ENCODE results near the gene PLCB1. TPM values are rescaled to one million over a fixed set of nuclear protein-coding genes. Genes with fewer than 3 reads are reported as not detected.
A peak's percentile ranks its signal among the peaks of the same experiment; 100 is the strongest.
"Not testable (repeated sequence)": the region's sequence is repeated elsewhere in the genome, so short reads cannot be mapped to it uniquely, and the experiment has no call there.

The PLCB1 gene
- total RNA-seq, 1 donor from 2014 or later, result 24.4 TPM

DNA sequence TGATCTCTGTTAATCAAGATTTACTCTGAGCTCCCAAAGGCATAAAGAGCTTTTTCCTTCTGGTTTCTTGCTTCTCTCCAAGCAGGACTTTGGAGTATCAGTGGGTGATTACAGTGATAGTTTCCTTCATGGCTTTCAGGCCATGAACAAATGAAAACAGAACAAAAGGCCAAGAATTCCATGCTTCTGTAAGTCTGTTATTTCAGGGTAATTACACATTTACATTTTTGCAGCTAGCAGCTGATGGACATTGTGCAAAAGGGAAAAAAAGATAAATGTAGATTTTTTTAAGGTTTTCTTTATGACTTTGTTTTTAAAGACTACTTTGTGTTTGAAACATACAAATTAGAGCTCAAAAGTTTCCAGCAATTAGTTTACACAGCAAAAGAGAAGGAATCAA, 441.6 kb downstream of the PLCB1 start:
- DNase-seq (ENCODE audit: extremely low read depth, low read depth, low spot score), result no peak

GRCh38 chr20:8575114-8575513, 443.0 kb downstream of the PLCB1 start:
- DNase-seq (ENCODE audit: extremely low read depth, low read depth, low spot score), result no peak

- DNase-seq (ENCODE audit: extremely low read depth, low read depth, low spot score), result no peak
Observed at GRCh38 chr20:8578161-8578865, 446.2 kb downstream of the PLCB1 start.

GRCh38 chr20:8579035-8579434, 447.0 kb downstream of the PLCB1 start:
- DNase-seq (ENCODE audit: extremely low read depth, low read depth, low spot score), result no peak

GRCh38 chr20:8581446-8582183, 449.5 kb downstream of the PLCB1 start:
- DNase-seq (ENCODE audit: extremely low read depth, low read depth, low spot score), result no peak

DNA sequence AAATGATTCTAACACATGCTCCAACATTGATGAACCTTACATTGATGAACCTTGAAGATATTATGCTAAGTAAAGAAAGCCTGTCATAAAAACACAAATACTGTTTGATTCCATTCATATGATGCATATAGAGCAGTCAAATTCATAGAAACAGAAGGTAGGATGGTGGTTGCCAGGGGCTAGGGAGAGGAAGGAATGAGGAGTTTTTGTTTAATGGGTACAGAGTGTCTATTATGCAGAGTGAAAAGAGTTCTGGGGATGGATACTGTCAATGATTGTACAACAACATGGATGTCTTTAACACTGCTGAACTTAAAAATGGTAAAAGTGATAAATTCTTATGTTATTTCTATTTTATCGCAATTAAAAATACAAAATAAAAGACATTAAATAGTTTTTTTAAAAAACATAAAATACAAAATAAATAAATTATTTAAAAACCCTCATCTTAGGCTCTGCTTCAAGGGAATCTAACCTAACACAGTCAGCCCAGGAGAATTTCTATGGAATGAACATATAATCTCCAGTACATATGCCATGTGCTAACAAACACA, 451.0 kb downstream of the PLCB1 start:
- DNase-seq (ENCODE audit: extremely low read depth, low read depth, low spot score), result no peak

GRCh38 chr20:8583566-8584043, 451.5 kb downstream of the PLCB1 start:
- no peak for DNase-seq (ENCODE audit: extremely low read depth, low read depth, low spot score)

DNA sequence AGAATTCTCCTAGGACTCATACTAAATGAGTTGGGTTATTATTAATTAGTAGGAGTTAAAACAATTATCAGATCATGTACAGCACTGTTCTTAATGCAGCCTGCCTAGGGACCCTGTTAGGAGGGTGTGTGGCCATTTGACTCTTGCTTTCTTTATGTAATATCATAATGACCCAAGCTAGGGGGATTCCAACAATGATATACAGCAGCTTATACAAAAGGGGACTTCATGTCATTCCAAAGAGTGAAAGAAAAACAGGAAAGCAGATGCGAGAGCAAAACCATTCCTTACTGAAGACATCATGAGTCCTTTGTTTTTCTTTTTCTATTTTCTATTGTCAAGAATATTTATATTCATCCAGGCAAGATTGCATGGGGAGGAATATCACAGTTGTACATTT, 455.2 kb downstream of the PLCB1 start:
- no peak for DNase-seq (ENCODE audit: extremely low read depth, low read depth, low spot score)

- no peak for DNase-seq (ENCODE audit: extremely low read depth, low read depth, low spot score)
Observed at GRCh38 chr20:8587810-8588209, 455.7 kb downstream of the PLCB1 start.

GRCh38 chr20:8589956-8590355, 457.9 kb downstream of the PLCB1 start:
- DNase-seq (ENCODE audit: extremely low read depth, low read depth, low spot score), result peak; percentile 82

DNA sequence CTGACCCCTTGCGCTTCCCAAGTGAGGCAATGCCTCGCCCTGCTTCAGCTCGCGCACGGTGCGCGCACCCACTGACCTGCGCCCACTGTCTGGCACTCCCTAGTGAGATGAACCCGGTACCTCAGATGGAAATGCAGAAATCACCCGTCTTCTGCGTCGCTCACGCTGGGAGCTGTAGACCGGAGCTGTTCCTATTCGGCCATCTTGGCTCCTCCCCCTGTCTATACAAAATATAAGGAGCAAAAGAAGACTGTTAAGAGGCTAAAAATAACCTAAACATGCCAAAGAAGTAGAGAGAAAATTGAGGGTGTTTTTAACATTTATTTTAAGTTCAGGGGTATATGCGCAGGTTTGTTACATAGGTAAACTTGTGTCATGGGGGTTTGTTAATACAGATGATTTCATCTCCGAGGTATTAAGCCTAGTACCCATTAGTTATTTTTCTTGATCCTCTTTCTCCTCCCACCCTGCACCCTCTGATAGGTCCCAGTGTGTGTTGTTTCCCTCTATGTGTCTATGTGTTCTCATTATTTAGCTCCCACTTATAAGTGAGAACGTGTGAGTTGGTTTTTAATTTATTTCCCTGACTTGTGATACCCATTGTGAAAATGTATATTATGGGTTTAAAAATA, 469.0 kb downstream of the PLCB1 start:
- not testable (repeated sequence) for DNase-seq (ENCODE audit: extremely low read depth, low read depth, low spot score)

- no peak for DNase-seq (ENCODE audit: extremely low read depth, low read depth, low spot score)
Observed at GRCh38 chr20:8601542-8601912, 469.5 kb downstream of the PLCB1 start.

DNA sequence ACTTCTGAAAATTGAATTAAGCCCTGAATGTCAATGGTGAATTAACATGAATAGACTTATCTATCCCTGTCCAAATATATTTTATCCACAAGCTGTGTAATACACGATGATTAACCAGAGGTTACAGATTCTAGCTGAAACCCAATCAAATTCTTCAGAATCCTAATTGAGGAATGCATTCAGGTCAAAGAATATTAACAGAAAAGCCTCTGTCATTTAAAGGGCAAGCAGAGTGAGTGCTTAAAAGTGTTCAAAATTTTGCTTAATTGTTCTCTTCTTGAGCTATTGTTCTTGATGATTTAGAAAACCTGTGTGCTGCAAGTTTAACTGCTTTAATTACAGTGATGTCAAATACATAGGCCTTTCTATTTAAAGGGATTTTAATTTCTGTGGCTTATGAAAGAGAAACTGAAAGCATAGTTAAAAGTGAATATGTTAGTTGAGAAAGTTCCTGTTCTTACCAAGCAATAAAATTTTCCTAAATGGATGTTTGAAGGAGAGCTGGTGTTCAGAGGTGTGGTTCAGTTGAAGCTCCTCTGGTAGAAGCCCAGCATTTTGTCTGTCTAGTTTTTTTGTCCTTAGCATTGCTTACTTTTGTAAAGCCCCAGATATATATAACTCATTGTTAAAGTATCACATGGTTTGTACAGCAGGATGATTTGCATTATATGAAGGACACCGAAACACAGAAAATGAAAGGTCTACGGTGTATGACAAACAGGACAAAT, 470.5 kb downstream of the PLCB1 start:
- no peak for DNase-seq (ENCODE audit: extremely low read depth, low read depth, low spot score)

DNA sequence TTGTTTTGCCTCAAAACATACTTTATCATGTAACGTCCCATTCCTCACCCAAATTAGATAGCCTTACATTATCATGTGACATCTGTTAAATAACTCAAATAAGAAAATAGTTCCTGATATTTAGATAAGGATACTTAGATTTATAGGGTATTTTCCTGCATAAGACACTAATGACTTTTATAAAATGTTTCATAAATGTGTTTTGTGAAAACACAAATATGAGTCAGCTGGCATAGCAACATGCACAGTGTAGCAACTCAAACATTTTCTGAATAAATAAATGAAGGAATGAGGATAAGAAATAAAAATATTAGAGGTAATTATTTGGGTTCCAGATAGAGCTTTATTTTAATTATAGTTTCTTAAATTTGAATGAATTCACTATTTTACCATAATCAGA, 476.4 kb downstream of the PLCB1 start:
- DNase-seq (ENCODE audit: extremely low read depth, low read depth, low spot score), result no peak

DNA sequence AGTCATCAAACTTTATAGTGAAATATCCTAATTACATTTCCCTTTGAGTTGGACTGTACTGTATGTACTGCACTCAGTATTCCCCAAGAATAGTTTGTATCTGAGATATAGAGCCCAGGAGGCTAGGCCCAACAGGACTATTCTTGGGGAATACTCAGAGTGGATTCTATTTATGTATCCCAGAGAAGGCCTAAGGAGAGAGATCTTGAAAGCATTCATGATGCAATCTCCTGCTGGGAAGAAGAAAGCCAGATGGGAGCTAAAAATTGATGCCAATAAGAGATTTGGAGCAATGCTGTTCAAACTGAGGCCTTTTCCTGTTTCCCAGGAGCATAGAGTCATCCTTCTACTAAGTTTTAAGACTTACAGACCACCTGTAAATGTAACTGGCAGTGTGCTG, 484.7 kb downstream of the PLCB1 start:
- no peak for DNase-seq (ENCODE audit: extremely low read depth, low read depth, low spot score)

DNA sequence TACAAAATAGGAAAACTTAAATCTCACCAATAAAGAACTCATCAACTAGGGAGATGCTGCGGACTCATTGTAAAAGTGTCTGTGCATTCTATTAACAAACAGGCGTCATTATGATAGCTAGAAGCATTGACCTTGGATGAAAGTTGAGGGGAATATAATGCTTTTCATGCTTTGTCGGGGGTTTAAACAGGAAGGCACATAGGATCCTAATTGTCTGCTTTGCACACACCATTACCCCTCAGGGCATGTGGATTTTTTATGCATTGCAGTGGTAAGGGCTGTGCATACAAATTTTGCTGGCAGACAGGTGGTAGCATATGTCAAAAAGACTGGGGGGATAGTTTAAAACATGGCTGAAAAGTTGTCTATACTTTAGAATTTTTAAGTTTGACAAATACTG, 488.9 kb downstream of the PLCB1 start:
- DNase-seq (ENCODE audit: extremely low read depth, low read depth, low spot score), result no peak

DNA sequence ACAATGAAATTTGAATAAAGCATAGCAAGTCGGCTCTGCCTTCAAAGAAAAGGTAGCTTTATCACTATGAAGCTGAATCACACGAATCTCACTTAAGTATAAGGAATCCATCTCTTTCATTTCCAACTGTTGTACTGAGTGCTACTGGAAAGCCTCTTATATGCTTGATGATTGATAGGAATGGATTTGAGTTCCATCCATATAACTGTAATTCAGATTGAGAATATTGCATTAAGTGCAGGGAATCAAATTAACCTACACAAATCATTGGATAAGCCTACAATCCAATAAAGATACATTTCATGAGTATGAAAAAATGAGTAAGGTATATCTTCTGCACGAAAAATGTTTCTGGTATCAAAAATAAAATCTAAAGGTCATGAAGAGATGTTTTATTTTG, 492.0 kb downstream of the PLCB1 start:
- DNase-seq (ENCODE audit: extremely low read depth, low read depth, low spot score), result no peak

DNA sequence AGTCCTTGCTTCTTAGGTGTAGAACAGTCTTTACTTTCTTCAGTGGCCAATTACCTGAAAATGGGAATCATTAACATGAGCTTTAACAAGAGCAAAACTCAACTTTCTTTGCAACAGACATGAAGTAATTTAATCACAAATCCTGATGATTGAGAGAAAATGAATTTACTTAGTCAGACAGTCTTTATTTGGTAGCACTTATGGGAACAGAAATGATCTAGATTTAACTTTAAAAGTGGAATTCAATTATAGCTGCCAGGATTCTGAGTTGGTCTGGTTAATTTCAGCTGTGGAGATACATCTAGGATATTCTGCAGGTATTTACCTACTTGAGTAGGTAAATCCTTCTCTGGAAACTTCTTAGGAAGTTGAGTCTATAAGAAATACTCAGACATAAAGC, 492.6 kb downstream of the PLCB1 start:
- DNase-seq (ENCODE audit: extremely low read depth, low read depth, low spot score), result no peak

DNA sequence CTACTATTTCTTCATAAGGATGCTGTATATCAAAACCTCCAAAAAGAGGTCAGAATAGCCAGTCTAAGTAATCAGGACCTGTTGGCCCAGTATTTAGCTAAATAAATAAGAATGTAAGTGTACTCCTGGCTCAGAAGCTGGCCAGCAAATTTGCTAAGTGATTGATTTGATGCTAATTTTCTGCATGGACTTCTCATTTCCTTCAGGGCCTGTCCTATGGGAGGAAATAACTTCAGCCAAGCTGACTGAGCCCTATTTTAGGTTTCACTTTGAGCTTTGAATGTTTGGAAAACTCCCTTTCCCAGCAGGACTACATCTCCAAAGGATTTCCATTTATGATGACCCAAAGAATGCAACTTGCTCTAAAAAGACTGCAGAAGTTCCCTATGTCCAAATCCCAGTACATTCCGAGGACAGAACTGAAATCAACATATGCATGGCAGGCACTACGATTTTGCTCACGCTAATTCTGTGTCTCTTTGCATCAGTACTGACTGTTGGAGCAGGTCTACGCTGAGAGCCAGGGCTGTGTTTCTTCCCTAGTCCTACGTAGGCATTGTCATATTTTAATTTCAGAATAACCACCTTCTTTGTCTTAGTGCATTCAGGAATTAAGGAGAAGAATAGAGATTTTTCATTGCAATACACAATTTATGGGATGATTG, 495.4 kb downstream of the PLCB1 start:
- DNase-seq (ENCODE audit: extremely low read depth, low read depth, low spot score), result no peak

- DNase-seq (ENCODE audit: extremely low read depth, low read depth, low spot score), result no peak
Observed at GRCh38 chr20:8631271-8631670, 499.2 kb downstream of the PLCB1 start.

Data from glomerular endothelial cell (primary cell).